Mesothelial cell of epicardium (in vitro differentiated cells): ENCODE measurements around the gene PMEL. TPM values are rescaled to one million over a fixed set of nuclear protein-coding genes. Genes with fewer than 3 reads are reported as not detected.
"Not testable (repeated sequence)": the region's sequence is repeated elsewhere in the genome, so short reads cannot be mapped to it uniquely, and the experiment has no call there.

ENCODE experiments used
- DNase-seq, 2 experiments: peaks; one replicate each; pipeline ENCODE4 v3.0.0; 2021; ENCODE audit warnings: low spot score in 2 of 2; ENCODE audit not compliant: unreplicated experiment in 2 of 2
- H3K27ac Mint-ChIP-seq: 2 replicates; pipeline ENCODE4 v1.8.0; 2021; ENCODE audit warnings: mixed read lengths
- H3K27me3 Mint-ChIP-seq: 2 replicates; pipeline ENCODE4 v1.8.0; 2021; ENCODE audit warnings: low read depth, mixed read lengths
- H3K36me3 Mint-ChIP-seq: 2 replicates; pipeline ENCODE4 v1.8.0; 2021; ENCODE audit warnings: mixed read lengths
- H3K4me1 Mint-ChIP-seq: 2 replicates; pipeline ENCODE4 v1.8.0; 2021; ENCODE audit warnings: mixed read lengths
- H3K4me3 Mint-ChIP-seq: 2 replicates; pipeline ENCODE4 v1.8.0; 2021; ENCODE audit warnings: mild to moderate bottlenecking, moderate library complexity, mixed read lengths
- H3K9me3 Mint-ChIP-seq: 2 replicates; pipeline ENCODE4 v1.8.0; 2021; ENCODE audit warnings: mixed read lengths
- total RNA-seq: library from RNA; stranded (reverse); gene quantifications from 3 replicates; pipeline ENCODE4 v1.2.1, GENCODE V29; 2021
- TF ChIP-seq, protein P1 (sequence below): fragments of 200-600 bp; sonication (generic); IDR thresholded peaks from one replicate; pipeline ENCODE4 v1.5.0; 2021; ENCODE audit warnings: antibody characterized with exemption; ENCODE audit not compliant: unreplicated experiment

Gene PMEL
- total RNA-seq, 1 donor from 2014 or later, result 5.3 TPM

DNA sequence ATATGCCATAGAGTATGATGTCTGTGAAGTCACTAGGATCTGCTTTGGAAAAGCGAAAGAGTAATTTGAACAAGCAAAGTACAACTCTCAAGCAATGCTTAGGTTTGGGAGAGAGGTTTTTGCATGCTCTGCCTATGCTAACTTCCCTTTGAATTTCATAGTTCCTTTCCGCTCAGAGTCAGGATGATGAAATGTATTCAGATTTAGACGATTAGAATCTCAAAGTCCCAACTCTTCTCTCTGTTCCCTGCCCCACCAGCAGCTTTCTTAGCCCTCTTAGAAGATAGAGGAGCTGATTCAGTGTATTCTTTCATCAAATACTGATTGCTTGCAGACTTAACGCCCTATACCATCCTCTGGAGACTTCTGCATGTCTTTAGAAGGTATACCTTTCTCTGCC, 19.5 kb upstream of the PMEL start:
- H3K27me3 Mint-ChIP-seq, result no peaks in the 10 kb centered on the region
- no peak for DNase-seq
- H3K4me1 Mint-ChIP-seq, result no peaks in the 10 kb centered on the region
- no peak overlapping the region for H3K4me3 Mint-ChIP-seq
- TF ChIP-seq, protein P1, sequence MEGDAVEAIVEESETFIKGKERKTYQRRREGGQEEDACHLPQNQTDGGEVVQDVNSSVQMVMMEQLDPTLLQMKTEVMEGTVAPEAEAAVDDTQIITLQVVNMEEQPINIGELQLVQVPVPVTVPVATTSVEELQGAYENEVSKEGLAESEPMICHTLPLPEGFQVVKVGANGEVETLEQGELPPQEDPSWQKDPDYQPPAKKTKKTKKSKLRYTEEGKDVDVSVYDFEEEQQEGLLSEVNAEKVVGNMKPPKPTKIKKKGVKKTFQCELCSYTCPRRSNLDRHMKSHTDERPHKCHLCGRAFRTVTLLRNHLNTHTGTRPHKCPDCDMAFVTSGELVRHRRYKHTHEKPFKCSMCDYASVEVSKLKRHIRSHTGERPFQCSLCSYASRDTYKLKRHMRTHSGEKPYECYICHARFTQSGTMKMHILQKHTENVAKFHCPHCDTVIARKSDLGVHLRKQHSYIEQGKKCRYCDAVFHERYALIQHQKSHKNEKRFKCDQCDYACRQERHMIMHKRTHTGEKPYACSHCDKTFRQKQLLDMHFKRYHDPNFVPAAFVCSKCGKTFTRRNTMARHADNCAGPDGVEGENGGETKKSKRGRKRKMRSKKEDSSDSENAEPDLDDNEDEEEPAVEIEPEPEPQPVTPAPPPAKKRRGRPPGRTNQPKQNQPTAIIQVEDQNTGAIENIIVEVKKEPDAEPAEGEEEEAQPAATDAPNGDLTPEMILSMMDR, result no peak
- H3K27ac Mint-ChIP-seq, result no peak overlapping the region
- H3K9me3 Mint-ChIP-seq, result no peaks in the 10 kb centered on the region
- peaks cover 27% of the 10 kb centered on the region for H3K36me3 Mint-ChIP-seq

DNA sequence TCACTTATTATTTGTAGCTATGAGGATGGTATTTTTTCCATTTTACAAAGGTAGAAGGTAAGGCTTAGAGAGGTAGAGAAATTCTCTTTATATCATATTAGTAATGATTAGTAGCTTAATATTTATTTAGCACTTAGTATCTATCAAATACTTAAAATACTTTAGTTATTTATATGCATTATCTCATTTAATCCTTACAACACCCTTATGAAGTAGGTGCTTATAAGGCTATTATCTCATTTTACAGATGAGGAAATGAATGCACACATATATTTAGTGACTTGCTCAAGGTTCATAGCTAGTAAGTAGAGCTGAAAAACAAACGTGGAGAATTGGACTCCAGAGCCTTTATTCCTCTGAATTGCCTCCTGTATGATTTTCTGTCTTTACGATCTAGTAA, 19.0 kb upstream of the PMEL start:
- peaks cover 26% of the 10 kb centered on the region for H3K36me3 Mint-ChIP-seq
- H3K4me1 Mint-ChIP-seq, result no peaks in the 10 kb centered on the region
- H3K9me3 Mint-ChIP-seq, result no peaks in the 10 kb centered on the region
- H3K27me3 Mint-ChIP-seq, result no peaks in the 10 kb centered on the region
- no peak for DNase-seq
- TF ChIP-seq, protein P1, result no peak
- no peak overlapping the region for H3K27ac Mint-ChIP-seq
- H3K4me3 Mint-ChIP-seq, result no peak overlapping the region

DNA sequence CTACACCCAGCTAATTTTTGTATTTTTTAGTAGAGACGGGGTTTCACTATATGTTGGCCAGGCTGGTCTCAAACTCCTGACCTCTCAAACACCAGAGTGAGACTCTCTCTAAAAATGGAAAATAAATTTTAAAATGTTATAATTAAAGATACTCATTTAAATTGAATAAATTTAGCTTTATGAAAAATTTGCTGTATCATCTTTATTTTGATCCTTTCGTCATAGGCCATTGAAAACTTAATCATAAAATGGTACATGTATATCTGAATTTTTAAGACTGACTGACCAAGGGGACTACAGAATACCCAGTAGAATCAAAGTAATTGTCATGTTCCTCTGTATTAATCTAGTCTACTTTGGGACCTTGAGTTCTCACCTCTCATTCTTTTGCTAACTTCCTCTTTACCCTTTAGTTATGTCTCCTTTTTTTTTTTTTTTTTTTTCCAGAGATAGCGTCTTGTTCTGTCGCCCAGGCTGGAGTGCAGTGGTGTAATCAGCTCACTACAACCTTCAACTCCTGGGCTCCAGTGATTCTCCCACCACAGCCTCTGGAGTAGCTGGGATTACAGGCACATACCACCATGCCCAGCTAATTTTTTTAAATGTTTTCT, 17.5 kb upstream of the PMEL start:
- H3K27ac Mint-ChIP-seq, result no peak overlapping the region

DNA sequence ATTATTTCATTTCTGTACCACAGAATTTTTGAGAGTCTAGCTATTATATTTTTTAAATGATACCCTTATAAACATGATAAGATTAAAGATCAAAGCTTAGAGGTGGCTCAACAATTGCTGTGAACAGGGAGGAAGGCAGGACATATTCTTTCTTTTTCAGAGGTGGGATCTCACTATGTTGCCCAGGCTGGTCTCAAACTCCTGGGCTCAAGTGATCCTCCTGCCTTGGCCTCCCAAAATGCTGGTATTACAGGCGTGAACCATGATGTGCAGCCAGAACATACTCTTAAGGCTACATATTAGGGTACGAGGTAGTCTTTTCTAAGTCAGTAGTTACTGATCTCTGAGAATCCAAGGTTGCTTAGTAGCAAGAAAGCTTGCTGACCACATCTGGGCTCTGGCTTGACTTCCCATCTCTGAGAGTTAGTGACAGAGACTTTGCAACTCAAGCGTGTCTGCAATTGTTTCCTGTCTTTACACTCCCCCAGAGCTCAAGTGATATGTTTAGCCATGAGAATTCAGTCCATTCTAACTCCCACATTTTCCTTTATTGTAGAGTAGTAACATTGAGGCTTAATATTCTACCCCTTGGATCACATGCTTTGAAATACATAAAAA, 16.6 kb upstream of the PMEL start:
- no peaks in the 10 kb centered on the region for H3K27me3 Mint-ChIP-seq
- H3K36me3 Mint-ChIP-seq, result peaks cover 31% of the 10 kb centered on the region
- no peaks in the 10 kb centered on the region for H3K9me3 Mint-ChIP-seq
- H3K4me3 Mint-ChIP-seq, result no peak overlapping the region
- TF ChIP-seq, protein P1, result no peak
- H3K27ac Mint-ChIP-seq, result no peak overlapping the region
- DNase-seq, result no peak
- no peaks in the 10 kb centered on the region for H3K4me1 Mint-ChIP-seq

More for the DNA sequence above, 17.5 kb upstream of the PMEL start:
- peaks cover 26% of the 10 kb centered on the region for H3K36me3 Mint-ChIP-seq
- no peak overlapping the region for H3K4me3 Mint-ChIP-seq
- no peak for DNase-seq
- TF ChIP-seq, protein P1, result no peak
- H3K9me3 Mint-ChIP-seq, result no peaks in the 10 kb centered on the region
- no peaks in the 10 kb centered on the region for H3K27me3 Mint-ChIP-seq
- H3K4me1 Mint-ChIP-seq, result no peaks in the 10 kb centered on the region

DNA sequence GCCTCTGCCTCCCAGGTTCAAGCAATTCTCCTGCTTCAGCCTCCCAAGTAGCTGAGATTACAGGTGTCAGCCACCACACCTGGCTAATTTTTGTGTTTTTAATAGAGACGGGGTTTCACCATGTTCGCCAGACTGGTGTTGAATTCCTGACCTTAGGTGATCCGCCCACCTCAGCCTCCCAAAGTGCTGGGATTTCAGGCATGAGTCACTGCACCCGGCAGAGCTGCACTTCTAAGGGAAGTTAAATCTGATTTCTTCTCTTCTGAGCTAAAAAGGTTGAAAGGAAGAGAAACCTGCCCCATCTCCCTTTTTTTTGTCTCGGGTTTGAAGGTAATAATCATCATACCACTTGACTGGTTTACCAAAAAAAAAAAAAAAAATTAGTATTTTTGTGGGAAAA, 16.0 kb upstream of the PMEL start:
- H3K27ac Mint-ChIP-seq, DNase-seq, H3K9me3 Mint-ChIP-seq, H3K27me3 Mint-ChIP-seq, H3K4me1 Mint-ChIP-seq, H3K4me3 Mint-ChIP-seq: not testable (repeated sequence)
- H3K36me3 Mint-ChIP-seq, result peaks cover 31% of the 10 kb centered on the region

DNA sequence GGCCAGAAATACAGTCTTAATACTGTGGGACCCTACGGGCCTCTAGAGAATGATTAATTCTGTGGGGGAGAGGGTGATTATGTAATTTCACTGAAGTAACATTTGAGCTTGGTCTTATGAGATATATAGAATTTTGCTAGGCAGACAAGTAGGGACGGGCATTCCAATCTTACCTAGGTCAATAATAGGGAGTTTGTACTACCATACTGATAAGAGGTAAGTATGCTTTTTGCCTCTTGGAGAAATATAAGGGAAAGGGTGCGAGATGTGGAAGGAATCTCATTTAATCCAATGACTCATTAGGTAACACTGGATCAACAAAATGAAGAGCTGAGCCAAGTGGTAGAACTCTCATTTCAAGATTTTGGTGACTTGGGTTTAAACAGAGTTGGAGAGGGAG, 13.2 kb upstream of the PMEL start:
- no peak overlapping the region for H3K27ac Mint-ChIP-seq
- peaks cover 31% of the 10 kb centered on the region for H3K36me3 Mint-ChIP-seq
- peaks cover 8% of the 10 kb centered on the region for H3K4me1 Mint-ChIP-seq
- H3K9me3 Mint-ChIP-seq, result no peaks in the 10 kb centered on the region
- TF ChIP-seq, protein P1, result no peak
- DNase-seq, result no peak
- H3K4me3 Mint-ChIP-seq, result no peak overlapping the region
- no peaks in the 10 kb centered on the region for H3K27me3 Mint-ChIP-seq
